Small intestine (tissue), 7 donors: ENCODE results near the gene CEMIP2. TPM values are rescaled to one million over a fixed set of nuclear protein-coding genes. Genes with fewer than 3 reads are reported as not detected.

ENCODE experiments used
- DNase-seq, 2 donors: peaks; one replicate each; pipeline versions ENCODE4 v3.0.0 to v3.0.0-alpha.2; 2013
- FAIRE-seq: peaks from 2 replicates; lab custom pipeline; 2012; peaks lifted over from hg19 to GRCh38; lab: Jason Lieb, UNC
- H3K27ac ChIP-seq, 3 donors: one replicate each; pipeline ENCODE4 v1.5.1; 2013; ENCODE audit warnings: low read length in 2 of 3, mild to moderate bottlenecking in 2 of 3, control low read depth in 1 of 3, inconsistent platforms in 1 of 3, low read depth in 1 of 3, moderate library complexity in 1 of 3
- H3K27me3 ChIP-seq, 3 donors: one replicate each; pipeline ENCODE4 v1.6.1; 2013; ENCODE audit warnings: low read length in 3 of 3, inconsistent platforms in 1 of 3; ENCODE audit not compliant: control insufficient read depth in 3 of 3, insufficient read depth in 3 of 3
- H3K36me3 ChIP-seq, 3 donors: one replicate each; pipeline ENCODE4 v1.6.1; 2013; ENCODE audit warnings: low read length in 3 of 3, inconsistent platforms in 1 of 3, low read depth in 1 of 3, mild to moderate bottlenecking in 1 of 3, moderate library complexity in 1 of 3; ENCODE audit not compliant: control insufficient read depth in 3 of 3, insufficient read depth in 2 of 3
- H3K4me1 ChIP-seq, 3 donors: one replicate each; pipeline ENCODE4 v1.6.1; 2013; ENCODE audit warnings: low read length in 2 of 3, inconsistent platforms in 1 of 3, low read depth in 1 of 3, mild to moderate bottlenecking in 1 of 3, moderate library complexity in 1 of 3; ENCODE audit not compliant: control insufficient read depth in 3 of 3, insufficient read depth in 2 of 3
- H3K4me3 ChIP-seq, 3 donors: one replicate each; pipeline ENCODE4 v1.5.1; 2013; ENCODE audit warnings: low read length in 3 of 3, control low read depth in 1 of 3, inconsistent platforms in 1 of 3, low read depth in 1 of 3, mild to moderate bottlenecking in 1 of 3, moderate library complexity in 1 of 3
- H3K9me3 ChIP-seq, 2 donors: one replicate each; pipeline ENCODE4 v1.6.1; 2013; ENCODE audit warnings: low read depth in 1 of 2, low read length in 1 of 2; ENCODE audit not compliant: control insufficient read depth in 2 of 2, insufficient read depth in 1 of 2
- WGBS, 3 donors: extraction: QIAGEN DNeasy Blood & Tissue Kit; methylation state at CpG; one replicate each; pipeline ENCODE4 v1.1.7; 2013; 5-methylcytosine and 5-hydroxymethylcytosine counted together
- polyA plus RNA-seq, 4 donors: library from polyadenylated mRNA; stranded (reverse) in 3 of 4; unstranded in 1 of 4; fragments of 200-250 nt in 3 of 4; fragments of 120-200 nt in 1 of 4; gene quantifications; one replicate each; pipeline versions ENCODE4 v1.2.1 to v1.2.3, GENCODE V29; 2013
- donor health status: healthy with polysubstance abuse.
- donor health status: control.
- donor health status: control.
- donor health status: Bipolar disorder and iron deficiency.
- donor health status: healthy.

The CEMIP2 gene
- polyA plus RNA-seq, 4 donors, result 29.5 to 42.6 (median 34.3) TPM

GRCh38 chr9:71781391-71781790 lies 13.1 kb upstream of the CEMIP2 start:
- peak in 1 of 2 donors; percentile 13 for DNase-seq
- Histone ChIP-seq H3K36me3 (no peaks in the 10 kb centered on the region), H3K4me3 (no peak overlapping the region), H3K27me3 (no peaks in the 10 kb centered on the region), H3K4me1 (no peaks in the 10 kb centered on the region), H3K27ac (peak overlapping the region in 1 of 3 donors; percentile 39), H3K9me3 (no peaks in the 10 kb centered on the region)
- FAIRE-seq, result no peak

GRCh38 chr9:71780953-71781352 lies 12.6 kb upstream of the CEMIP2 start:
- DNase-seq (no peak), FAIRE-seq (no peak)
- Histone ChIP-seq H3K9me3 (no peaks in the 10 kb centered on the region), H3K4me3 (no peak overlapping the region), H3K27me3 (no peaks in the 10 kb centered on the region), H3K27ac (no peak overlapping the region), H3K4me1 (no peaks in the 10 kb centered on the region), H3K36me3 (no peaks in the 10 kb centered on the region)
- WGBS, 3 donors, result 76 to 80% (median 79%) methylated on average over 3 of the region's 3 CpGs

DNA sequence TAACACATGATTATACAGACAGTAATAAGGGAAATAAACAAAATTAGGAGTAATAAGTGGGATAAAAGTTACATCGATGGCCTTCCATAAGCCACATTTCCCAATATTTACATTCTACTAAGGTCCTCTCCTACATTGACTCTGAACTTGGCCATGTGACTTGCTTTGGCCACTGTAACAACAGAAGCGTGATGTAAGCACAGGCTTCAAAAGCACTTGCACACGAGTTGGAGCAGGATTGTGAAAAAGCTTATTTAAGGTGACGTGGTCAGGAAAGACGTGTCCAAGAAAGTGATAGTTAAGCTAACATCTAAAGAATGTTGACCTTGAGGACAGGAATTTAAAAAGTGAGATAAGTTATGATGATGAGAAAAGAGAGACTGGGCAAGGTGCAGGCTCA lies 9.8 kb upstream of the CEMIP2 start:
- Histone ChIP-seq H3K36me3 (no peaks in the 10 kb centered on the region), H3K4me3 (no peak overlapping the region), H3K4me1 (no peaks in the 10 kb centered on the region), H3K9me3 (no peaks in the 10 kb centered on the region), H3K27me3 (no peaks in the 10 kb centered on the region), H3K27ac (no peak overlapping the region)
- WGBS, 3 donors, result 83 to 88% (median 86%) methylated on average over 5 of the region's 5 CpGs
- DNase-seq (no peak), FAIRE-seq (no peak)

- 57 to 89% (median 73%) methylated on average over 3 of the region's 3 CpGs for WGBS, 3 donors
- FAIRE-seq, result no peak
- no peak overlapping the region for H3K27ac ChIP-seq
- no peaks in the 10 kb centered on the region for H3K36me3 ChIP-seq
- peaks cover 0 to 6% (median 2%) of the 10 kb centered on the region in 3 donors for H3K4me1 ChIP-seq
- H3K27me3 ChIP-seq, result no peaks in the 10 kb centered on the region
- H3K4me3 ChIP-seq, result no peak overlapping the region
- no peak for DNase-seq
- H3K9me3 ChIP-seq, result no peaks in the 10 kb centered on the region
Measured at GRCh38 chr9:71774920-71775319, 6.6 kb upstream of the CEMIP2 start.

DNA sequence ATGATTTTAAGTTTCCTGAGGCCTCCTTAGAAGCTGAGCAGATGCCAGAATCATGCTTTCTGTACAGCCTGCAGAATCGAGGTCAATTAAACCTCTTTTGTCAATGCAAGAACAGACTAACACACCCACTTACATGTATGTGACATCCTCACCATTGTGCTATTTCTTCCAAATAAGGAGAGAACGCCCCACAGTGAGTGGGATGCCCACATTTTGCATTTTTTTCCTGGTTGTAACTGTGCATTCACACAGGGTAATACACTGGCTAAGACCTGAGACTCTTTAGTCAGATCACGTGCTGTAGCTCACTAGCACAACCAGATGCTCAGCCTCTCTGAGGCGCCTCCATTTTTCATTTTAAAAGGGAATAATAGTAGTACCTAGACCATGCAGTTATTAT lies 4.4 kb upstream of the CEMIP2 start:
- H3K27ac ChIP-seq, result no peak overlapping the region
- DNase-seq, result no peak
- H3K4me1 ChIP-seq, result peaks cover 0 to 11% (median 4%) of the 10 kb centered on the region in 3 donors
- H3K9me3 ChIP-seq, result no peaks in the 10 kb centered on the region
- no peak for FAIRE-seq
- no peaks in the 10 kb centered on the region for H3K36me3 ChIP-seq
- no peak overlapping the region for H3K4me3 ChIP-seq
- no peaks in the 10 kb centered on the region for H3K27me3 ChIP-seq
- 81 to 88% (median 83%) methylated on average over 4 of the region's 4 CpGs for WGBS, 3 donors

GRCh38 chr9:71770170-71770569 lies 1.9 kb upstream of the CEMIP2 start:
- H3K4me3 ChIP-seq, result no peak overlapping the region
- no peaks in the 10 kb centered on the region for H3K36me3 ChIP-seq
- no peaks in the 10 kb centered on the region for H3K9me3 ChIP-seq
- peaks cover 0 to 22% (median 4%) of the 10 kb centered on the region in 3 donors for H3K4me1 ChIP-seq
- peak overlapping the region in 1 of 3 donors; percentile 36 for H3K27ac ChIP-seq
- 14 to 64% (median 41%) methylated on average over 3 of the region's 3 CpGs for WGBS, 3 donors
- FAIRE-seq (no peak), DNase-seq (peak in 1 of 2 donors; percentile 68)
- no peaks in the 10 kb centered on the region for H3K27me3 ChIP-seq

DNA sequence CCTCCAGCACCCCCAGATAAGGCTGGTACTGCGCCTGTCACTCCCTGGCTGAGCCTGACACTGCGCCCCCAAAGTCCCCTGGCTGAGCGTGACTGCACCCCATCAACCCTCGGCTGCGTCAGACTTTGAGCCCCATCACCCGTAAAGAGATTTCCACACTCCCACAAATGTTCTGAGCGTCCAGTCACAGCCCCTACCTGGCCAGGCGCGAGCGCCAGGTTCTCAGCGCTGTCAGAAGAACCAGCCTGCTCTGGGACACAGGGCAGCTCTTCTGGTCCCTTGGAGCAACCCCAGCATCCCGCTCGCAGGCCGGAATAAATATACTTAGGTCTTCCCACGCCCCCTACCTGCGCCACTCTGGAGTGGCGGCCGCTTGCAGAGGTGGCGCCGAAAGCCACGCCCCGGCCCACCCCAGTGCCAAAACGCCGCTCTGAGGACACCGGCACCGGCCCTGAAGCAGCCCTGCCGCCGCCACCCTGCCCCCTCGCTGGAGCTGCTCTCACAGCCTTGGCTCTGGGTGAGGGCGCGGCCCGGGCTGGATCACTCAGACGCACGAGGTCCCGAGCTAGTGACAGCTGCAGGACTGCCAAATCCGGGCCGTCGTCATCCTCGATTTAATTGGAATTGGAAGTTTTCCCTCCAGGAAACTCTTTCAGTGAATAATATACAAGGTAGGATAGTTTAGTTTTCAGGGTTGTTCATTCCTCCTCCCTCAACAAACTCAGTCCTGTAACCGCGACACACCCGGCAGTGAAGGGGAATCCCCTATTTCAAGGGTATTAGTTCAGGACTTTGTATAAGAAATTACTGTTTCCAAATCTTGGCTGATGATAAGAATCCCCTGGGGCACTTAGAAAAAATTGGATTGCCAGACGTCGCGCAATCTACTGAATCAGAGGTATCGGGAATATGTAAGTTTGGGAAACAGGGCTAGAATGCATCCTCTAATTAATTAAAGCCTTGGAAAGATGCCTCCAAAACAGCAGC lies 1.2 kb upstream of the CEMIP2 start:
- peak overlapping the region; percentile 24 to 84 (median 66) for H3K4me3 ChIP-seq
- peak; percentile 72 to 73 for DNase-seq
- no peaks in the 10 kb centered on the region for H3K27me3 ChIP-seq
- no peaks in the 10 kb centered on the region for H3K36me3 ChIP-seq
- peaks cover 0 to 29% (median 6%) of the 10 kb centered on the region in 3 donors for H3K4me1 ChIP-seq
- no peaks in the 10 kb centered on the region for H3K9me3 ChIP-seq
- WGBS, 3 donors, result 2 to 3% (median 2%) methylated on average over 45 to 46 of the region's 46 CpGs
- H3K27ac ChIP-seq, result peak overlapping the region; percentile 27 to 80 (median 56)
- FAIRE-seq, result no peak

DNA sequence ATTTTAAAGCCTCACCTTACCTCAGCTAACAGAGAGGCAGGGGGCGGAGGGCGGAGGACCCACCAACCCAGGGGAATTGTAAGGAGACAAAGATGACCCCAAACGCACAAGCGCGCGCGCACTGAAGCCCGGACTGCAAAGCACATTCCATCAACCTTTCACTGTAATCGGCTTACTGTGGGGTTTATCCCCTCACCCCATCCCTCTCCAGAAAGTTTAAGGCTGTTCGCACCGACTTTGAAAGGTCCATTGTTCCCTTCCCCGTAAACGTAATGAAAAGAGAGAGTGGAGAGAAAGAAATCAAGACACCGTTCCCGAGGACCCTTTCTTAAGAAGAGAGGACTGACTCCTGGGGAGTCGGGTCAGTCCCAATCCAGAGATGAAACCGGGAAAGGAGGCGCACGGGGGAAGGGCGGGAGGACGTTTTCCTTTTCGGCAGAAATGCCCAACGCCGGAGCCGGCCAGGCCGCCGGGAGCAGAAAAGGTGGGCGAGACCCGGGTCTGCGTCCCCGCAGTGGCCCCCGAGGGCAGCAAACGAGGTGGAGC lies 464 bp downstream of the CEMIP2 start:
- no peak for FAIRE-seq
- H3K4me1 ChIP-seq, result peaks cover 0 to 44% (median 7%) of the 10 kb centered on the region in 3 donors
- H3K4me3 ChIP-seq, result peak overlapping the region; percentile 84 to 97 (median 86)
- DNase-seq, result peak in 1 of 2 donors; percentile 63
- WGBS, 3 donors, result 1 to 4% (median 2%) methylated on average over 33 of the region's 33 CpGs
- peak overlapping the region; percentile 94 to 98 (median 98) for H3K27ac ChIP-seq
- no peaks in the 10 kb centered on the region for H3K27me3 ChIP-seq
- H3K36me3 ChIP-seq, result no peaks in the 10 kb centered on the region
- H3K9me3 ChIP-seq, result no peaks in the 10 kb centered on the region
